Stimulated activated CD8-positive, alpha-beta memory T cell treated with anti-CD3 and anti-CD28 coated beads, Interleukin-7, amount 100 ng/mL, for 48 hours (primary cell): ENCODE results near the gene NSL1.
"Not testable (repeated sequence)": the region's sequence is repeated elsewhere in the genome, so short reads cannot be mapped to it uniquely, and the experiment has no call there.

Source experiments
- DNase-seq, 2 donors: peaks; one replicate each; pipeline ENCODE4 v3.0.0-alpha.2; 2020; ENCODE audit warnings: low read depth in 1 of 2; ENCODE audit errors: extremely low read depth in 1 of 2

NSL1 gene

DNA sequence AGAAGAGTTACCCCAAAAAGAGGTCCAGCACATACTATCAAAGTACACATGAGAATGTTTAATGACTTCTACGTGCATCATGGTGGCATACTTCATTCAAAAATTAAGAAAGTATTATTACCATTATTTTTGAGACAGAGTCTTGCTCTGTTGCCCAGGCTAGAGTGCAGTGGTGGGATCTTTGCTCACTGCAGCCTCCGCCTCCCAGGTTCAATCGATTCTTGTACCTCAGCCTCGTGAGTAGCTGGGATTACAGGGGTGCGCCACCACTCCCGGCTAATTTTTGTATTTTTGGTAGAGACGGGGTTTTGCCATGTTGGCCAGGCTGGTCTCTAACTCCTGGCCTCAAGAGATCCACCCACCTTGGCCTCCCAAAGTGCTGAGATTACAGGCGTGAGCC lies 79.6 kb downstream of the NSL1 start:
- DNase-seq = not testable (repeated sequence)

DNA sequence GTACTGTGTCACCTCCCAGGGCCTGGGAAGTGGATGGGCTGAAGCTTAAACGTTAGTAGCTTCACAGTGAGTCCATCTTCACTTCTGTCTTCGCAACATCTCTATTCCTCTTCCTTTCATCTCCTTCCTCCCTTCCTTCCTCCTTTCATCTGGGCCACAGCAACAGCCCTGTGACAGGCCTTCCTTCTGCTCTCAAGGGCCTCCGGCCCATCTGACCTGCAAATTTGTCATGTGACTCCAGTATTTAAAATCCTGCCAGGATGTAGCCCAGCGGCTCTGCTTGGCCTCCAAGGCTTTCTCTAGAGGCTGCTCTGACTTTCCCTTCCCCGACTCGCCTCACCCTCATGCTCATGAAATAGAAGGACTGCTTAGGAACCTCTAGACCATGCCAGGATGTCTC lies 81.0 kb downstream of the NSL1 start:
- no peak for DNase-seq

DNA sequence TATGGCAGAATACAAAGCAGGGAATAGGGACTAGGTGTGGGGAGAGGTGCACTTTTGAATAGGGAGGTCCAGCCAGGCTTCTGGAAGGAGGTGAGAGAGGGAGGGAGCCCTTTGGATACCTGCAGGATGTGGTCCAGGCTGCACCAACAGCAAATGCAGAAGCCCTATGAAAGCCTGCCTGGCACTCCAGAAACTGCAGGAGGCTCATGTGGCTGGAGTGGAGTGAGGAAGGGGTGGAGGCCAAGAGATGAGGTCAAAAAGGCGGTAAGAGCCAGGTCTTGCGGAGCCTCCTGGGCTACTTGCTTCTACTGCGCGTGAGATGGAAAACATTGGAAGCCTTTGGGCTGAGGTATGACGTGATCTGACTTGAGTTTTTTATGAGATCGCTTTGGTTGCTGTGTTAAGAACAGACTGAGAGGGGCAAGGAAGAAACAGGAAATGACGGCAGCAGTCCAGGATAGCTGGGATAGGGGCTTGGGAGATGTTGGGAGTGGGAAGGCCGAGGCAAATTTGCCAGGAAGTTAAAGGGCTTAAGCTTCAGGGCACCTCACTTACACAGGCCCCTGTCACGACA lies 87.5 kb downstream of the NSL1 start:
- no peak for DNase-seq

DNA sequence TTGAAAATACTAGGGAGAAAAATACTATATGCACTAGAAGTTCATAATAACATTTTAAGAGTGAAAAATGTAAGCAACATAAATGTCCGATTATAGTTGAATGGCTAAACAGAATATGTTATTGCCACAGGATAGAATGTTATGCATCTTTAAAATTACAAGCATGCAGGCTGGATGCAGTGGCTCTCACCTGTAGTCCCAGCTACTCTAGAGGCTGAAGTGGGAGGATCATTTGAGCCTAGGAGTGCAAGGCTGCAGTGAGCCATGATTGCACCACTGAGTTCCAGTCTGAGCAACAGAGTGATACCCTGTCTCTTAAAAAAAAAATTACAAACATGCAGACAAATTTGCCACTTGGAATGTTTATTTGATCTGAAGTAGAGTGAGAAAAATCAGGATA lies 88.9 kb downstream of the NSL1 start:
- DNase-seq = no peak

DNA sequence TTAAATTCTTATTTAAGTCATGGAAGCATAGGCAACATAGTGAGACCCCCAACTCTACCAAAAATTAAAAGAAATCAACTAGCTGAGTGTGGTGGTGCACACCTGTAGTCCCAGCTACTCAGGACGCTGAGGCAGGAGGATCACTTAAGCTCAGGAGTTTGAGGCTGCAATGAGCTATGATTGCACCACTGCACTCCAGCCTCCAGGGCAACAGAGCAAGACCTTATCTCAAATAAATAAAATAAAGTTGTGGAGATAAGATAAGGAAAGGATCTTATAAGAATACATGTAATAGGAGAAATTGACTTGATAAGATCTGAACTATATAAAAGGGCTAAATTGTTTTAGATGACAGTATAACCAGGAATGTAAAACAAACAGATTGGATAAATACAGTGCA lies 89.7 kb downstream of the NSL1 start:
- DNase-seq = no peak

DNA sequence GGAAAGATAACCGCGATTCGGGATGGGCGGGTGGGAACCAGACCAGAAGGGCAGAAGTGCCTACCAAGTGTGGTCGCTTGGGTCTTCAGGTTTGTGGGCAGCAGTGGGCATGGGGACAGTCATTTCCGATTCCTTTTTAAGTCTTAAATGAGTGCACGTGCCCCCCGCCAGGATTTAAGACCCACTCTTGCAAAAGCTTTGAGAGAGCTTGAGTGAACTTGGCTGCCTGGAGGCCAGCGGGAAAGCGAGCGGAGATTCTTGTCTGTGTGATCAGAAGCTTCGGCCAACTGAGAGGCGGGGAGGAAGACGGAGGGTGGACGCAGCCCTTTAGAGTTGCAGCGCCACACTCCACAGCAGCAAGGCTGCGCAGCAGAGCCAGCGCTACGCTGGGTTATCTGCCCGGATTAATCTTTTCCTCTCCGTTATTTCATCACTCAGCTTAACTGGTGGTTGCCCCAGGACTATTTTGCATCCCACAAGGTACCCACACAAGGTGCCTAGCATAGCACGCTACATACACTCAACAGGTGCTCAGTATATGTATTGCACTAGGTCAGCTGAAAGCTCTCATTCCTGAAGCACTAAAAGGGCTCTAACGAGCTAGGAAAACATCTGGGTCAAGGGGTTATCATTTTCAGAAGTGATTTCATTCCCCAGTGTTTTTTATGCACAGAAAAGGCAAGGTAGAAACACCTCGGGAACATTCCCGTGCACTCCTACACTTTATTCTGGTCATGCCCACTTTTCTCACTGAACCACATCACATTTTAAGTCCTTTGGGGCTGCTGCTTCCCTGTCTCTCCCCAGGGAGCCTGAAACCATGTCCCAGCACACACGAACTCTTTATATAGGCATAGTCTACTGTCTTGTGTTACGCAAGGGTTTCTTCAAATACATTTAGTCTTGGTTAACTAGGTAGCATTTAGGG lies 90.4 kb downstream of the NSL1 start:
- DNase-seq = peak in 1 of 2 donors; percentile 49

DNA sequence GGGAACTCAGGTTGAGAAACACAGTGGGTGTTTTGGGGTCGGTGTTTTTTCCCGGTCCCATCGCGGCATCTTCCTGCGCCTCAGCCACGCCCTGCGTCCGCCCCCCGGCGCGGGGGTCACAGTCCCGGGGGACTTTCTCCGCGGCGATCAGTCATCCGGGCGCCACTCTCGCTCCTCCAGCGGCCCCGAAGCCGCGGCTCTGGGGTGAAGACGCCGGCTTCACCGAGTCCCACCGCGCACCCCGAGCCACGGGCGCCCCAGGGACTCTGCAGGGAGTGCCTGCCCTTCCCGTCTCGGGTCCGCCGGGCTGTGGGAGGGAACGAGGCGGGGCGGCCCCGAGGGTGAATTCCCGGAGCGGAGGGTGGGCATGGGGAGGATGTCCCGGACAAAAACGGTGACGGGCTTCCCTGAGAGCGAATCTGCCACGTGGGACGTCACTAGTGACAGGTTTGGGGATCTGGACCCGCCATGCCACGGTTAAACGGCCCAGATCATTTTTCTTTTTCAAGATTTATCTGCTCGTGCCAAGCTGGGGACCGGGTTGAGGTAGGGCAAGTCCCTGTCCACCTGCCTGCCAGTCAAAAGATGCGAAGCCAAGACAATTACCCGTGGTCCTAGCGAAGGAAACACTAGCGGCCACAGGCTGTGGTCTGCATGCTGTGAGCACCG lies 91.2 kb downstream of the NSL1 start:
- peak; percentile 58 to 68 for DNase-seq

DNA sequence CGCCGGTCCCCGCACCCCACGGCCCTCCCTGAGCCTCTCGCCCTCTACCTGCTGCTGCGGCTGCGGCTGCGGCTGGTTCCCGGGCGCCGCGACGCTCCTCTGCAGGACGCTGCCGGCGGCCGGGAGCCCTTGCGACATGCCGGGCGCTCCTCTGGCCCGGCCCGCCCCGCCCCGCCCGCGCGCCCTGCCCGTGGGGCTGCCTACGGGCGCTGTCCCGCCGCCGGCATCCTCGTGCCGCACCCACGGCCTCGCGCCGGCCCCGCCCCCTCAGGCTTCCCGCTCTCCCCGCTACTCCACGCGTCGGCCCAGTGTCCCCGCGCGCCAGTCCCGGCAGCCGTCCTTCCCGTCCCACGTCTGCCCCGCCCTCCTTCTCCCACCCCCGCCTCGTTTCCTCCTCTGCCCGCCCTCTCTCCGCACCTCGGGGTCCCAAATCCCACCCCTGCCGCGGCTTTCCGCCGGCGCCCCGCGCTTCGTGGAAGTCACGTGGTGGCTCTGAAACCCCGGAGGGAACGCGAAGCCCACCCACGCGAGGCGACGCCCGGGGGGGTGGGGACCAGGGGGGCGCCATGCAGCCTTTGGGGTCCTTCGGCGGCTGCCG lies 91.9 kb downstream of the NSL1 start, which contains the start of gene BATF3:
BATF3 (minus strand) TSS at position 216 of the 598 bp plus-strand sequence; CDS start at position 138, 78 bp downstream.
- DNase-seq = peak in 1 of 2 donors; percentile 83

DNA sequence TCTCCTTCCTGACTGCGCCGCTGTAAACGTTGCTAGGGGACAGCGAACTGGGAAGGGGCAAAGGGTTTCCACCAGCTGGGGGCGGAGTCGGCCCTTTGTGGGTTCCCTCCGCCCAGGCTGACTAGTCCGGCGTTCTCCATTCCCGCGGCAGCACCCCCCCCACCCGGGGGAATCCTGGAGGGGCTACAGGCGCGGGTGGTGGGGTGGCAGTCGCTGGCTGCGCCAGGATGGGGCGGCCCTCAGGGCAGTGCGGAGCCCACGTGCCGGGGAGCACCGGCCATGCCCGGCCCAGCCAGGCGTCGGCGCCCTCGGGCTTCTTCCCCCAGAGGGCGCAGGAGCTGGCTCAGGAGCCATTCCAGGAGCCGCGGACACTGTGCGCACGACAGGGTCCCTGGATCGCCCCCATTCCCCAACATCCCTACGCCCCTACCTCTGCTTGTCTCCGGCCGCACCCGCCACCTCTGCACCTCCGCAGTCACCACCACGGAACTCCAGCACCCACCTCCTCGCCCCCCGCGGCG lies 92.4 kb downstream of the NSL1 start:
- peak; percentile 50 to 64 for DNase-seq

DNA sequence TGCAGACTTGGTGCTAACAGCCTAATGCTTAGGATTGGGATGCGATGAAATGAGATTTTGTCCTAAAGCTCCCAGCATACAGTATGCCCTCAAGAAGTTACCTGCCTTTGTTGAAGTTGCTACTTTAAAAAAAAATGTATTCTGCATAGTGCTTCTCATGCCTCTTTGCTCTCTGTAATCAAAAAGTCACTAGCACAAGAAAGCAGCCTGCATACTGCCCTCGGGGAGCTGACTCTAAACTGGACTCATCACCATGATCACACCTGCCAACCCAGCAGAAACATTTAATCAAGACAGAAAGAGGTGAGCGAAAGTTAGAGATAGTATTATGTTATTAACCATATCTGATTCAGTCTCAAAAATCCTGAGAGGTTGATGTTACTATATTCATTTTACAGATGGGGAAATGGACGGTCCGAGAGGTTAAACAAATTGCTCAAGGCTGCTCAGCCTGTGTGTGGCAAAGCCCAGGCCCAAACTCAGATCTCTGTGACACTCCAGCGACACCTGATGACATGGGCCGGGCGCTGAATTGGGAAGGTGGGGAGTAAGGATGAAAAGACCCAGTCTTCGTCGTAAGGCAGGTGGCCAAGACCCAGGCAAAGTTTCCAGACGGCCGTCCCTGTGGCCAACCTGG lies 93.0 kb downstream of the NSL1 start:
- no peak for DNase-seq

DNA sequence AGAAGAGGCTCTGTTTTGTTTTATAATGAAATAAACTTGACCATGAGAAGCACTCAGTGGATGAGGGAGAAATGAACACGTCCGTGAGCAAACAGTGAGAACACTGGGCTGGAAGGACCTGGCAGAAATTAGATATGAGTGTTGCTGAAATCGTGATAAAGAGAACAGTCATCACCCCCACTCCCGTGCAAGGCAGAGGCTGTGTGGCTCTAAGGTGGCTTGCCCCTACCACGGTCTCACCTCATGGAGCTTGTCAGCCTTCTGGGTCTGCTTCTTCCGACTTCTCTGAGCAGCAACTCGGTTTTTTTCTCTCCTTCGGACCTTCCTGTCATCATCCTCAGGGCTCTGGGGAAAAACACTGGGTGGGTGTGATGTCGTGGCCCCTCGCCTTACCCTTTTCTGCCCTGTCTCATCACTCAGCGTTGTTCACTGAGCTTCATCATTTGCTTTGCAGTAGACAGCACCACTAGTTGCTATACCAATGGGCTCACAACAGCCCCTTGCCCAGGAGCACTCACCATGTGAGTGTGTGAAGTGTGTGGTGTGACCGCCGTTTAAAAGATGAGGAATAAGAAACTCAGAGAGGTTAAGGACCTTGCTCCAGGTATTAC lies 94.8 kb downstream of the NSL1 start:
- DNase-seq = no peak

DNA sequence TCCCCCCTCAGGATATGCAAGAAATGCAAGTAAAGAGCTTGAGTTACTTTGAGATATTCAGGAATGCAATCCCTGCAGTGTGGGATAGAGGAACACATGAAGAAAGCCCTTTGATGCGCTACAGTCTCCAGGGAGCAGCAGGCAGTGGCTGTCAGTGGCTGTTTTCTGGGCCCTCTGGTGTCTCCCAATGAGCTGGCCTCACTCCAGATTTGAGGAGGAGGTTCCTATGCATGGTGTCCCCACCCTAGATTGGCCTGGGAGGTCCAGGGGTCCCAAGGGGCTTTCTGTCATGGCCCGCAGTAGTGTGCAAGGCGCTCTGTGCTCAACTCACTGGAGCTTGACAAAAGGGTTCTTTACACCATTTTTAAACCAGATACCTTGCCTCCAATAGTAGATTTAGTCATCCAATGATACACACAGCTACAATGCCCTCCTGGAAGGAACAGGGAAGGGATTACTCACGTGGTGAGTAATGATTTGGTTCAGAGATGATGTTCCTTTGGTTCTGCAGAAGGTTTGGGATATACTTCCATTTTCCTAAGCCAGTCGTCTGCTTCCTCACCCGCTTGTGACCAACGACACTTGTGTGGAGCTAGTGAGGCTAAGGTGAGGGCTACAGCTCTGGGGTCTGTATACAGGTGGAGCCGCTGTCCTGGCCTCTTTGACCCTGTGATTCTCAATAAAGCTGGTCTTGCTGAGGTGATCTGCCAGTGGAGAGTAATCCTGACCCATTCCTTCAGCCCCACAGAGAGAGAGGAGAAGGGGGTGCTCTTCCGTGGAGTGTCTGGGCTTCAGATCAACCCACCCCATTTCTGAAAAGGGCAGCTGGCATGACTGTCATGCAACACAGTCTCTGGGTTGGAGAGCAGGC lies 98.6 kb downstream of the NSL1 start:
- DNase-seq = no peak

DNA sequence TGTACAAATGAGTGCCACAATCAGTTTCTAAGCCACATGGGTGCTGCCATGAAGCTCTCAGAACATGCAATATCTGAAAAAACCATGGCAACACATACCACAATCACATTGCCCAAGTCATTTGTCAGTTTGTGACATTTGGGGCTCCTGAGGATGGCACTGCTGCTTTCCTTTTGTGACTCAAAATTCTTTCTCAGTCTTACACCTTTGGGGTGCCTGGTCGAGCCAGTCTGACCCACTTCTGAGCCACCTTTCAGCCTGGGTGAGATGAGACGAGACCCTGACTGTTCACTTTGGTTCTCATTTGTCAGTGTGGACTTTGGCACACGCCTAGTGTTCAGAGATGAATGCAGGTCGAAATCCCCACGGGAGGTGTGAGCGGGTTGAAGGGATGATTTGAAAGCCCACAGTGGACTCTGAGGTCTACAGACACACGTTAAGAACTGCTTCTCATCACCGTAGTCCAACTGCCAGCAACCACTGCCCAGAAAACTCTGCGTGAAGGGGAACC lies 100.0 kb downstream of the NSL1 start:
- DNase-seq = peak in 1 of 2 donors; percentile 68

DNA sequence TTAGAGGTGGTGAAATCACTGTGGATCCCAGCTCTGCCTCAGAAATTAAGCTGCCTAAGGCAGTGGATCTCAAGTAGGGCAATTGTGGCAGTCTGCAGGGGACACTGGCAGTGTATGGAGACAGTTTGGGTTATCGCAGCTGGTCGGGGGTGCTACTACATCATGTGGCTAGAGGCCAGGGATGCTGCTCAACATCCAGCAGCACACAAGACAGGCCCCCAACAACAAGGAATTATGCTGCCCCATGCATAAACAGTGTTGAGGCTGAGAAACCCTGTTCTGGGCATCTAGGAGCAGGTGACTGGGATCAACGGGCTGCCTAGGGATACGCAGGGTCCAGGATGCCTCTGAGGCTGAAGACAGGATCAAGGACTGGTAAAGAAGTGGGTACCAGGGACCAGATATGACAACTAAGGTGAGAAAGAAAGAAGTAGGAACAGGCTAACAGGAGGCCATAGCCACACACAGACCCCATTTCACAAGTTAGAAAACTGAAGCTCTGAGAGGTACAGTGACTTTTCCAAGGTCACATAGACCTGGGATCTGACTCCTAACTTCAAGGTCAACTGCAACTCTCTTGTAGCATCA lies 100.7 kb downstream of the NSL1 start:
- no peak for DNase-seq

DNA sequence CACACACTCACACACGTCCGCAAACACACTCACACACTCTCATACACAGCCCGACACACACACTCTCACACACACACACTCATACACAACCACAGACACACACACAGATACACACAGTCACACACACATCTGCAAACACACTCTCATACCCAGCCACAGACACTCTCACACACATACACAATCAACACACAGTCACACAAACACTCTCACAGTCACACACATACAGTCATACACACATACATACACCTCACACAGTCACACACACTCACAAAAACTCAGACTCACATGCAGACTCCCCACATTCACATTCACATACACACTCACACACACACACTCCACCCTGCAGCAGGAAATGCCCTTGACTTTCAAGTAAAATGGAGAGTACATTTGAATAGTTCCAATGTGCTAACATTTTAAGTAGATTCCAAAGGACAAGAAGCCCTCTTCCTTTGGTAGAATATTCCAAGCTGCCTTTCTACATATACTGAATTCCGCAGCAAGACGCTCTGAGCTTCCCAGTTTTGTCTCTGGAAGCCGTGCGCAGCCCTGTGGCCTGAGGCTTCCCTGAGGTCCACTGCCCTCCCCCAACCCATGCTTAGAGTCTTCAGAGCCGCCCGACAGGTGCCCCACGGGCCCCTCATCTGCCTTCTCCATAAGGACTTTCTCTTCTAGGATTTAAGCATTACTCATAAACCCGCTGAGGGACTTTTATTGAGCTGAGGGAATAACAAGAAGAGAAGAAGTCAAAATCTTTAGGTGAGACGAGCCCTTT lies 101.6 kb downstream of the NSL1 start:
- no peak for DNase-seq

DNA sequence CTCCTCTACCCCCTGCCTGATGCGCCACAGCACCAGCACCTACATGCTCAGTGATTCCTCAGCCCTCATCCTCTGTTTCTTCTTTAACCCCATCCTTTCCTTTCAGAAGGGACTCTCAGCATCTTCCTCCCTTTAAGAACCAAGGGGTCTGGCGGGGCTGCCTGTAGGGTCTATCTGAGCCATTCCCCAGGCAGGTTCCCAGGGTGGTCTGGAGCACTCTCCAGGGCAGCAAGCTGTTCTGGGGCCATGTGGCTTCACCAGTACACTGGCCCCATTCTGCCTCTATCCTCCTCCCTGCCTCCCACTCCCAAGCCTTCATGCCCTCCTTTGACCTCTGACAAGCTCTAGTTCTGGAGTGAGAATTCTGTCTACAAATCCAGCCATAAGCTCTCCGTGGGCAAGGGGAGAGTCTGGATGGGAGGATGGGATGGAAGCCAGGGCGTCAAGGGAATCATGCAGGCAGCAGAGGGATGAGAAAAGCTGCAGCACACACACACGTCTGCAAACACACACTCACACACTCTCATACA lies 102.3 kb downstream of the NSL1 start:
- no peak for DNase-seq

DNA sequence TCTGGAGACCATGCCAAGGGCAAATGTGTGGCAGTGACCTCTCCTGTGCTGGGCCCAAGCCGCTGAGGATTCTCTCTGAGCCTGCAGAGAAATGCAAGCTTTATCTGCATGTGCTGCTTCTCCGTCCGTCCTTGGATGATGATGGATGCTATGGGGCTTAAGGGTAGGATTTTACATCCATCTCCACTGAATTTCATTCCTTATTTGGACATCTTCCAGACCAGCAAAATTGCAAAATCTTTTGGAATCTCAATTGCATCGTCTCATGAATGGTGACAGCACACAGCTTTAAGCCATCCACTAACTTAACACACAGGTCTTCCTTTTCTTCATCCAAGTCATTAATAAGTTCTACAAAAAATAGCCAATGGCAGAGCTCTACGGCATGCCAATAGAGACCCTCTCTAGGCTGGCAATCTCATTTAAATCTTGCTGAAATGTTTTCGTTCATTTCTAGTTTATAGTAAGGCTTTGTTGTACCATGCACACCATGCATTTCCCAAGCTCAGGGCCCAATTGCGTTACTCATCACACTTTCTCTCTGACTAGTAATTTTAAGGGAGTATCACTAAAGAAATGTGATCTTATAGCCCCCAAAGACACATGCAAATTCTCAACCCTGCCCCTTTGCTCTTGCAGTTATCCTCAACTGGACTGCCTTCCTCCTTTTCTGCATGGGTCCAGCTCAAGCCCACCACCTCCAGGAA lies 103.1 kb downstream of the NSL1 start:
- no peak for DNase-seq
